Measurements from ENCODE around the gene PSMD8.
A peak's percentile ranks its signal among the peaks of the same experiment; 100 is the strongest.

The PSMD8 gene

DNA sequence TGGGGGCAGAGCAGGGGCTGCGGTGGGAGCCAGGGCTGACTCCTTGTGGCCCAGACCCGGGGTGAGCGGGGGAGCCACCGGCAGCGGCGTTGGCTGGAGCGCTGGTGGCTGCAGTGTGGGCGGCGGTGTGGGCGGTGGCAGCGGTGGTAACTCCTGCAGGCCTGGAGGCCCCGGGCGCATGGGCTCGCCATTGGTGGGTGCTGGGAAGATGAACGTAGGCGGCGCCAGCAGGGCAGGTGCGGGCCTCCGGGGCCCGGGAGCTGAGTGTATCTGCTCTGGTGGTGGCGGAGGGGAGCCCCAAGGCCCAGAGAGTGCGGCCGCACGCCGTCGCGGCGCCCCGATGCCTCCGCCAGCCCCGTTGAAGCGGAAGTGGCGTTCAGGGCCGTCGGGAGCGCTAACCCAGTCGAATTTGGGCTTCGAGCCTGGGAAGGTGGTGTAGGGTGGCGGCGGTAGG is 11.5 kb downstream of the PSMD8 start:
- peak in 1 of 10 donors; percentile 64 for DNase-seq
- intact Hi-C loops (cut with DNase I): no loop called here

- DNase-seq: peak in 1 of 10 donors; percentile 69
- intact Hi-C loops (cut with DNase I): no loop called here
Measured at GRCh38 chr19:38386300-38386970, 12.1 kb downstream of the PSMD8 start.

- intact Hi-C loops (cut with DNase I): no loop called here
- peak in 1 of 10 donors; percentile 77 for DNase-seq
Measured at GRCh38 chr19:38386971-38387549, 12.7 kb downstream of the PSMD8 start.

GRCh38 chr19:38387550-38388348 is 13.4 kb downstream of the PSMD8 start, which contains the start of gene GGN:
TSS of gene GGN (minus strand) at chr19:38388034. CDS start at chr19:38387261, 773 bp downstream.
- intact Hi-C loops (cut with DNase I): no loop called here

DNA sequence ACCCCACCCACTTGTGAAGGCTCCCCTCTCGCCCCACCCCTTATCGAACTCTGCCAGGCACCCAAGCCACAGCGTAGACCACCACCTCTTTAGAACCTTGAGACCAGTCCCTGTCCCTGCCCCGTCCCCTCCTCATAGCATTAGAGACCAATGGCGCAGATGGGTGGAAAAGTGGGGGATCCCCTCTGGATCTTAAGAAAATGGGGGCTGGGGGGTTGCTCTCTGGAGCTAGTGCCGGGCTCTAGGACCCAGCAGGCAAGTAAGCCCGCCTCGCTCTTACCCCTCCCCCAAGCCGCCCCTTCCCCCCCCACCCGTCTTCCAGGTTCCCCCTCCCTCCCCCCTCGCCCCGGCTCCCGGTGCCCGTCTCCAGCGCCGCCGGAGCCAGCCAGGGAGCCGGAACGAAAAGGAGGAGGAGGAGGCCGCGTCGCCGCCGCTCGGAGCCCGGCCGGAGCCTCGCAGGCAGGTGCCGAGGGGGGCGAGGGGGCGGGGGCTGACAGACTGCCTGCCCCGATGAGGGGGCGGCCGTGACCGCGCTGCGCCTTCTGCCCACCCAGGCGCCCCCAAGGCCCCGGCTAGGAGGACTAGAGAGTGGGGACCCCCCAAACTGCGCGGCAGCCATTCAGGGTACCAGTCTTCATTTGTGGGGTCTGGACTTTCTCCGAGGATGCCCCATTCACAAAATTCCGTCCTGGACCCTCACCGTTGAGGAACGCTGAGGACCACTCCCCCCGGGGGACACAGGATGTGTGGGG is 14.2 kb downstream of the PSMD8 start, which contains the start of gene SPRED3:
SPRED3 (plus strand) TSS at position 349 of the 752 bp plus-strand sequence. CDS start 1,606 bp downstream, outside the sequence.
- intact Hi-C loops (cut with DNase I): no loop called here
- DNase-seq: peak in 5 of 10 donors; percentile 33 to 83 (median 44)

More at GRCh38 chr19:38387550-38388348, 13.4 kb downstream of the PSMD8 start, which contains the start of gene GGN:
- DNase-seq: peak; percentile 52 to 95 (median 78)

GRCh38 chr19:38389101-38389925 is 14.9 kb downstream of the PSMD8 start:
- intact Hi-C loops (cut with DNase I): no loop called here
- DNase-seq: peak in 4 of 10 donors; percentile 33 to 87 (median 62)

DNA sequence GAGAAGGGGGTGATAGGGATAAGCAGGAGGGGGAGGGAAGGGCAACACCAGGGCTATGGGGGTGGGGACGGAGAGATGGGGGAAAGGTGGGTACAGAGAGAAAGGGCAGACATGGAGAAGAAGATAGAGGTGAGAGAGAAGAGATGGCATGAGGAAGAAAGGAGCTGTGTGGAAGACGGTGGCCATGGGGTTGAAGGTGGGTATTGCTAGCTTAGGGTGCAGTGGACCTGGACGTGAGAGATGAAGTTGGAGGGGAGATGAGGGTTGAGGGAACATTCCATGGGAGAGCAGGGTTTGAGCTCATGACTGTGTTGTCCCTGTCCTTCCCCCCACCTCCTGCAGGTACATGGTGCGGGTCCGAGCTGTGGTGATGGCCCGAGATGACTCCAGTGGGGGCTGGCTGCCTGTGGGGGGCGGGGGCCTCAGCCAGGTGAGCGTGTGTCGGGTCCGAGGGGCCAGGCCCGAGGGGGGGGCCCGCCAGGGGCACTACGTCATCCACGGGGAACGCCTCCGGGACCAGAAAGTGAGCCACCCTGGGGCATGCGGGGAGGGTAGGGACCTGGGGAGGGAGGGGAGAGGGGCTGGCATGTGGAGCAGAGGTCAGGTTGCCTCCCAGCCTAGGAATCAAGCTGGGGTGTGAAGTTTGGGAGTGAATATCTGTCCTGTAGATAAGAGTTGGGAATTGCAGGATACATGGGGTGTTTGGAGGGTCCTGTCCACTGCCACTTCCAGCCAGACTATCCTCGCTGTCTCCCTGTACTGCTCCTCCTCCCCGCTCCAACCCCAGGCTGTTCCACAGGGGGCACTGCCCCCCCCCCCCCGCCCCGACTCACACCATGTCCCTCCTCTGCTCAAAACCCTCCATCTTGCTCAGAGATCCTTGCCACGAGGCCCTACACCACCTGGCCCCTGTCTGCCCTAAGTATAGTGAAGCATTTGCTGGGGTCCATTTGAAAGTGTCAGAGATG is 15.9 kb downstream of the PSMD8 start:
- intact Hi-C loops (cut with DNase I): no loop called here
- peak in 1 of 10 donors; percentile 48 for DNase-seq

- intact Hi-C loops (cut with DNase I): no loop called here
- DNase-seq: peak in 1 of 10 donors; percentile 47
Measured at GRCh38 chr19:38391911-38392464, 17.6 kb downstream of the PSMD8 start.

DNA sequence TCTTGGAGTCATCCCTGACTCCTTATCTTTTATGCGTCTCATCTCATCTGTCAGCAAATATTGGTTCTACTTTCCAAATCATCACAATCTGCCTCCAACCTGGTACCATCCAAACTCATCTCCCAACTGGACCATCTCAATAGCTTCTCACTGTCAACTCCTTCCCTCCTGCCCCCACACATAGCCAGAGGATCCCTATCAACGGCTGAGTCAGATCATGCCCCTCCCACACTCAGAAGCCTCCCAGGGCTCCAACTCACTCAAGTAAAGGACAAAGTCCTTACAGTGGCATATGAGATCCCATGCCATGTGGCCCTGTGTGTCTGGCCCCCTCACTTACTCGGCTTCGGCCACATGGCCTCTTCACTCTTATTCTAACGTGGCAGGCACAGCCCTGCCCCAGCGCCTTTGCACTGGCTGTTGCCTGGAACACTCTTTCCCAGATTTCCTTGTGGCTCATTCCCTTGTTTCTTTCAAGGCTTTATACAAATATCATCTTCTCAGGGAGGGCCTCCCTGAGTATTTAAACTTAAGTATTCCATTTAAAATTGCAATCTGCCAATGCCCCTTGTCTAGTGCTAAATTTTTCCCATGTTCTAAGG is 18.4 kb downstream of the PSMD8 start:
- intact Hi-C loops (cut with DNase I): no loop called here
- peak in 1 of 10 donors; percentile 37 for DNase-seq

DNA sequence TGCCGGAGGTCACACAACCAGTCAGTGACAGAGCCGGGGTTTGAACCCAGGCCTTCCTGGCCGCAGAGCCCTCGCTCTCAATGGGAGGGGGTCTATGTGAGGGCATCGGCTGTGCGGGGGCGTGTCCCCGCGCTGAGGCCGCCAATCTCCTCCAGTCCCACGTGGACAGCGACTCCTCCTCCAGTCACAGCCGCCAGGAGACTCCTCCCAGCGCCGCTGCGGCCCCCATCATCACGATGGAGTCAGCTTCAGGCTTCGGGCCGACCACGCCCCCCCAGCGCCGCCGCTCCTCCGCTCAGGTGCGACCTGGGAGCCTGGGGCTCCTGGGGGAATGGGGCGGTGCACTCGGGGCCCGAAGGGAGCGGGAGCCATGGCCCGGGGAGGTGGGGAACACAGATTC is 20.1 kb downstream of the PSMD8 start:
- DNase-seq: peak in 1 of 10 donors; percentile 56
- intact Hi-C loops (cut with DNase I): no loop called here

- DNase-seq: peak in 1 of 10 donors; percentile 45
- intact Hi-C loops (cut with DNase I): no loop called here
Measured at GRCh38 chr19:38395381-38396114, 21.2 kb downstream of the PSMD8 start.

- intact Hi-C loops (cut with DNase I): no loop called here
- DNase-seq: peak in 1 of 10 donors; percentile 39
Measured at GRCh38 chr19:38399081-38399480, 24.7 kb downstream of the PSMD8 start.

GRCh38 chr19:38399537-38399936 is 25.2 kb downstream of the PSMD8 start:
- no peak for DNase-seq
- intact Hi-C loops (cut with DNase I): no loop called here

DNA sequence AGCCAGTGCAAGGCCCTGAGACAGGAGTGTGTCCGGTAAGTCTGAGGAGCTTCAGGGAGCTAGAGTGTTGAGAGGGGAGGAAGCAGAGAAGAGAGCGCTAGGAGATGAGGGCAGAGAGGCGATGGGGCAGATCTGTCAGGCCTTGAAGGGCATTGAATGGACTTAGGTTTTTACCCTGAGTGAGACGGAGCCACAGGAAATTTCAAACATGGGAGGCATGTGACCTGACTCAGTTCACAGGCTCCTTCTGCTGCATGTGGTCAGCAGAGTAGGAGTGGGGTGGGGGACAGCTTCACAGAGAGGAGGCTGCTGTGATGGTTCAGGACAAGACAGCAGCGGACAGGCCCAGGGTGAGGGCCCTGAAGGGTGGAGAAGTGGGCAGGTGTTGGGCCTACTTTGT is 26.0 kb downstream of the PSMD8 start:
- intact Hi-C loops (cut with DNase I): loop anchor here (5.0 to 10.0 kb wide), 3 partner anchors 217 to 944 kb away; partner anchors contain the start of genes EIF3K, MAP4K1, MRPS12 and SAMD4B
- DNase-seq: peak in 1 of 10 donors; percentile 24

GRCh38 chr19:38401148-38401547 is 26.8 kb downstream of the PSMD8 start:
- intact Hi-C loops (cut with DNase I): loop anchor here (5.0 to 10.0 kb wide), 3 partner anchors 216 to 944 kb away; partner anchors contain the start of genes EIF3K, MAP4K1, MRPS12 and SAMD4B
- no peak for DNase-seq

GRCh38 chr19:38402623-38402966 is 28.2 kb downstream of the PSMD8 start:
- intact Hi-C loops (cut with DNase I): loop anchor here (5.0 to 10.0 kb wide), 3 partner anchors 215 to 942 kb away; partner anchors contain the start of genes EIF3K, MAP4K1, MRPS12 and SAMD4B

More at GRCh38 chr19:38402623-38402966, 28.2 kb downstream of the PSMD8 start:
- DNase-seq: no peak
